HEK293 (cell line): ENCODE measurements around the gene KLK4.

Source experiments
- CTCF ChIA-PET: fragments of 350-600 bp; formaldehyde crosslinking; extraction: SDS; loops from one replicate; lab custom pipeline; 2021; ENCODE audit warnings: antibody characterized with exemption; lab: Yijun Ruan, JAX
- POLR2A ChIA-PET: fragments of 300-600 bp; formaldehyde crosslinking; extraction: SDS; loops from one replicate; lab custom pipeline; 2020; ENCODE audit warnings: antibody characterized with exemption, inconsistent platforms; lab: Yijun Ruan, JAX
- H3K27ac ChIP-seq: fragments of 200-500 bp; sonication (Bioruptor generic); 2 replicates; pipeline ENCODE4 v1.5.1; 2014; ENCODE audit warnings: low read depth, low read length, control low read depth, inconsistent platforms; ENCODE audit errors: extremely low read depth
- H3K36me3 ChIP-seq, 2 experiments: fragments of 200-500 bp in 1 of 2; sonication (Bioruptor generic) in 1 of 2; 1 replicate in 1 of 2; 2 replicates in 1 of 2; pipeline ENCODE4 v1.5.1; 2014 to 2017; ENCODE audit warnings: inconsistent platforms in 2 of 2, low read length in 2 of 2; ENCODE audit not compliant: control insufficient read depth in 2 of 2, insufficient read depth in 1 of 2
- H3K4me1 ChIP-seq: fragments of 200-500 bp; sonication (Bioruptor generic); 2 replicates; pipeline ENCODE4 v1.5.1; 2014; ENCODE audit warnings: mild to moderate bottlenecking, low read length, inconsistent platforms; ENCODE audit not compliant: control insufficient read depth, insufficient read depth
- H3K4me3 ChIP-seq: 2 replicates; pipeline ENCODE4 v1.5.1; 2011; ENCODE audit warnings: low read depth, mild to moderate bottlenecking, control low read depth, low read length, moderate library complexity
- H3K9me3 ChIP-seq: fragments of 200-500 bp; sonication (Bioruptor generic); 2 replicates; pipeline ENCODE4 v1.5.1; 2014; ENCODE audit warnings: low read depth, low read length, inconsistent platforms; ENCODE audit not compliant: control insufficient read depth, insufficient read depth
- FEZF1 ChIP-seq: fragments of 450-650 bp; formaldehyde crosslinking; IDR thresholded peaks from 2 replicates; pipeline ENCODE4 v1.5.1; 2016; ENCODE audit warnings: missing biosample characterization, missing genetic modification characterization
- GFI1B ChIP-seq: fragments of 450-650 bp; formaldehyde crosslinking; IDR thresholded peaks from 2 replicates; pipeline ENCODE4 v1.5.1; 2016; ENCODE audit warnings: missing biosample characterization, missing genetic modification characterization
- GLIS1 ChIP-seq: fragments of 450-650 bp; formaldehyde crosslinking; IDR thresholded peaks from 2 replicates; pipeline ENCODE4 v1.5.1; 2016; ENCODE audit warnings: missing biosample characterization, missing genetic modification characterization
- IKZF3 ChIP-seq: fragments of 450-650 bp; IDR thresholded peaks from 2 replicates; pipeline ENCODE4 v1.5.0; 2018; ENCODE audit warnings: missing biosample characterization, mild to moderate bottlenecking, missing genetic modification characterization, moderate library complexity
- KLF8 ChIP-seq: fragments of 450-650 bp; formaldehyde crosslinking; IDR thresholded peaks from 2 replicates; pipeline ENCODE4 v1.5.1; 2016; ENCODE audit warnings: missing biosample characterization, missing genetic modification characterization
- PATZ1 ChIP-seq: fragments of 450-650 bp; formaldehyde crosslinking; IDR thresholded peaks from 2 replicates; pipeline ENCODE4 v1.5.1; 2016; ENCODE audit warnings: missing biosample characterization, missing genetic modification characterization
- REPIN1 ChIP-seq: fragments of 450-650 bp; formaldehyde crosslinking; IDR thresholded peaks from 2 replicates; pipeline ENCODE4 v1.5.1; 2017; ENCODE audit warnings: missing biosample characterization, missing genetic modification characterization, low read depth
- SP7 ChIP-seq: fragments of 450-650 bp; formaldehyde crosslinking; IDR thresholded peaks from 2 replicates; pipeline ENCODE4 v1.5.1; 2016; ENCODE audit warnings: missing biosample characterization, missing genetic modification characterization
- ZBTB6 ChIP-seq: fragments of 450-650 bp; formaldehyde crosslinking; IDR thresholded peaks from 2 replicates; pipeline ENCODE4 v1.5.1; 2017; ENCODE audit warnings: missing biosample characterization, missing genetic modification characterization
- ZNF157 ChIP-seq: fragments of 450-650 bp; formaldehyde crosslinking; IDR thresholded peaks from 2 replicates; pipeline ENCODE4 v1.5.1; 2016; ENCODE audit warnings: missing biosample characterization, missing genetic modification characterization
- ZNF19 ChIP-seq: fragments of 450-650 bp; formaldehyde crosslinking; IDR thresholded peaks from 2 replicates; pipeline ENCODE4; 2016; ENCODE audit warnings: missing biosample characterization, missing genetic modification characterization, low read depth
- ZNF302 ChIP-seq: fragments of 450-650 bp; formaldehyde crosslinking; IDR thresholded peaks from 2 replicates; pipeline ENCODE4 v1.5.1; 2016; ENCODE audit warnings: missing biosample characterization, missing genetic modification characterization, low read depth
- ZNF48 ChIP-seq: fragments of 450-650 bp; formaldehyde crosslinking; IDR thresholded peaks from 2 replicates; pipeline ENCODE4 v1.5.1; 2016; ENCODE audit warnings: missing biosample characterization, missing genetic modification characterization
- ZNF600 ChIP-seq: fragments of 450-650 bp; formaldehyde crosslinking; IDR thresholded peaks from 2 replicates; pipeline ENCODE4 v1.5.1; 2016; ENCODE audit warnings: missing biosample characterization, missing genetic modification characterization
- ZNF621 ChIP-seq: fragments of 450-650 bp; formaldehyde crosslinking; IDR thresholded peaks from 2 replicates; pipeline ENCODE4 v1.5.1; 2017; ENCODE audit warnings: missing biosample characterization, missing genetic modification characterization
- ZNF670 ChIP-seq: fragments of 450-650 bp; formaldehyde crosslinking; IDR thresholded peaks from 2 replicates; pipeline ENCODE4 v1.5.1; 2016; ENCODE audit warnings: missing biosample characterization, missing genetic modification characterization, low read depth
- ZNF830 ChIP-seq: fragments of 450-650 bp; IDR thresholded peaks from 2 replicates; pipeline ENCODE4 v1.5.0; 2018; ENCODE audit warnings: missing biosample characterization, missing genetic modification characterization, low read depth, mild to moderate bottlenecking, moderate library complexity
- ZXDB ChIP-seq: fragments of 450-650 bp; formaldehyde crosslinking; IDR thresholded peaks from 2 replicates; pipeline ENCODE4 v1.5.1; 2016; ENCODE audit warnings: missing biosample characterization, missing genetic modification characterization
- TF ChIP-seq, protein P1 (sequence below): fragments of 450-650 bp; formaldehyde crosslinking; IDR thresholded peaks from 2 replicates; pipeline ENCODE4 v1.5.1; 2017; ENCODE audit warnings: missing biosample characterization, missing genetic modification characterization
- TF ChIP-seq, protein P2 (sequence below): fragments of 450-650 bp; formaldehyde crosslinking; IDR thresholded peaks from 2 replicates; pipeline ENCODE4 v1.5.1; 2016; ENCODE audit warnings: missing biosample characterization, missing genetic modification characterization
- TF ChIP-seq, protein P3 (sequence below): fragments of 450-650 bp; formaldehyde crosslinking; IDR thresholded peaks from 2 replicates; pipeline ENCODE4 v1.5.1; 2016; ENCODE audit warnings: missing biosample characterization, missing genetic modification characterization
- TF ChIP-seq, protein P4 (sequence below): fragments of 450-650 bp; formaldehyde crosslinking; IDR thresholded peaks from 2 replicates; pipeline ENCODE4 v1.5.1; 2016; ENCODE audit warnings: missing biosample characterization, missing genetic modification characterization

KLK4 gene

DNA sequence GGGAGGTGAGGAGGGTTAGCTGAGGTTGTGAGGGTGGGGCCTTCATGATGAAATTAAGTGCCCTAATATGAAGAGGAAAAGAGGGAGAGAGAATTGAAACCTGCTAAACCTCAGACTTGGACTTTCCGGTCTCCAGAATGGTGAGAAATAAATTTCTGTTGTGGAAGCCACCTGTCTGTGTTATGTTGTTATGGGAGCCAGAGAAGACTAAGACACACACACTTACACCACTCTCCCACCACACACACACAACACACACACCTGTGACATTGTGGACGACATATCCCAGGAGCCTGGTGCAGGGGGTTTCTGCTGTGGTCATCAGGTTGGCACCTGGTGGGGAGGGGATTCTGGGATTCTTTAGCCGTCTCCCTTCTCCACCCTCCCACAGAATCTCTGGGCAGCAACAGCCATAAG is 14.0 kb downstream of the KLK4 start:
- Histone ChIP-seq H3K4me3 (no peak overlapping the region), H3K27ac (0 out of 2 replicates have a peak overlapping the region, but pooled peaks have one; percentile 43), H3K36me3 (no peaks in the 10 kb centered on the region), H3K4me1 (no peaks in the 10 kb centered on the region; the same call in 1 of the 2 replicates), H3K9me3 (no peaks in the 10 kb centered on the region)
- CTCF ChIA-PET, result interaction anchor here (0.6 to 1.1 kb wide), 2 partner anchors 8 to 88 kb away, joined by 3 to 8 read pairs; no protein-coding TSS in a partner anchor
- TF ChIP-seq ZNF19 (tag by site-specific recombination), result no peak
- no peak for TF ChIP-seq ZNF670 (tag by site-specific recombination)
- TF ChIP-seq ZNF621 (tag by site-specific recombination), result no peak
- TF ChIP-seq, protein P1, sequence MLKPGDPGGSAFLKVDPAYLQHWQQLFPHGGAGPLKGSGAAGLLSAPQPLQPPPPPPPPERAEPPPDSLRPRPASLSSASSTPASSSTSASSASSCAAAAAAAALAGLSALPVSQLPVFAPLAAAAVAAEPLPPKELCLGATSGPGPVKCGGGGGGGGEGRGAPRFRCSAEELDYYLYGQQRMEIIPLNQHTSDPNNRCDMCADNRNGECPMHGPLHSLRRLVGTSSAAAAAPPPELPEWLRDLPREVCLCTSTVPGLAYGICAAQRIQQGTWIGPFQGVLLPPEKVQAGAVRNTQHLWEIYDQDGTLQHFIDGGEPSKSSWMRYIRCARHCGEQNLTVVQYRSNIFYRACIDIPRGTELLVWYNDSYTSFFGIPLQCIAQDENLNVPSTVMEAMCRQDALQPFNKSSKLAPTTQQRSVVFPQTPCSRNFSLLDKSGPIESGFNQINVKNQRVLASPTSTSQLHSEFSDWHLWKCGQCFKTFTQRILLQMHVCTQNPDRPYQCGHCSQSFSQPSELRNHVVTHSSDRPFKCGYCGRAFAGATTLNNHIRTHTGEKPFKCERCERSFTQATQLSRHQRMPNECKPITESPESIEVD (tag by site-specific recombination), result no peak
- no peak for TF ChIP-seq SP7 (tag by site-specific recombination)
- TF ChIP-seq FEZF1 (tag by site-specific recombination), result no peak
- no peak for TF ChIP-seq ZNF302
- POLR2A ChIA-PET, result interaction anchor here (1.3 kb wide), 1 partner anchor 93 kb away, joined by 3 read pairs; no protein-coding TSS in a partner anchor

DNA sequence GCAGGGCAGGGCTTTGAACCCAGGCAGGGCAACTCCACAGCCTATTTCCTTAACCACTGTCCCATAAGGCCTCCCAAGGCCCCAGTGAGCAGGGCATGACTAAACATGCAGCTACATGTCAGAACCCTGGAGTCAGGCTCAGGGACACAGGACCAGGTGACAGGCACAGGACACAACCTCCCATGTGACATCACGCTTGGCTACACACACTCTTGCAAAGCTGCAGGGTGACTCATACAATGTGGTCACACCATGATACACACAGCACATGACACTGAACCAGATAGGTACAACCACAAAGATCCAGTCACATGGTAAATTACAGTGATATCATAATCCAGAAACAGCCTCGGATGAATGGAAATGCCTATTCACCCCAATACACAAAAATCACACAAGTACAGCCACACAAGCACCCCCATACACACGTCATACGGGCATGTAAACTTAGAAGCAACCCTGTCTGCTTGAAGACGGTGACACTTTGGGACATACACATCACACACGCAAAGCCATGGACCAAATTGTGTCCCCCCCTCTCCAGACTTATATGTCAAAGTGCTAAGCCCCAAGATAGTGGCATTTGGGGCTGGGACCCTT is 14.5 kb downstream of the KLK4 start:
- POLR2A ChIA-PET, result interaction anchor here (0.5 to 1.3 kb wide), 3 partner anchors 12 to 93 kb away, joined by 3 read pairs; no protein-coding TSS in a partner anchor
- Histone ChIP-seq H3K4me3 (no peak overlapping the region), H3K27ac (peak overlapping the region; percentile 50), H3K4me1 (no peaks in the 10 kb centered on the region; the same call in 1 of the 2 replicates), H3K36me3 (no peaks in the 10 kb centered on the region), H3K9me3 (no peaks in the 10 kb centered on the region)
- CTCF ChIA-PET, result interaction anchor here (1.1 kb wide), 2 partner anchors 9 to 193 kb away, joined by 4 to 8 read pairs; no protein-coding TSS in a partner anchor
- TF ChIP-seq ZNF48 (no peak), GLIS1 (tag by site-specific recombination) (peak; percentile 84), ZNF830 (tag by site-specific recombination) (no peak), PATZ1 (peak; percentile 85), ZNF157 (no peak), ZBTB6 (peak; percentile 17; the same call in 1 of the 2 replicates), ZNF600 (0 out of 2 replicates have a peak, but pooled peaks have one; percentile 35), KLF8 (tag by site-specific recombination) (peak; percentile 96), ZXDB (tag by site-specific recombination) (peak; percentile 57; the same call in 1 of the 2 replicates), REPIN1 (tag by site-specific recombination) (no peak), IKZF3 (peak; percentile 21; the same call in 1 of the 2 replicates), GFI1B (tag by site-specific recombination) (no peak)
- TF ChIP-seq, protein P2, sequence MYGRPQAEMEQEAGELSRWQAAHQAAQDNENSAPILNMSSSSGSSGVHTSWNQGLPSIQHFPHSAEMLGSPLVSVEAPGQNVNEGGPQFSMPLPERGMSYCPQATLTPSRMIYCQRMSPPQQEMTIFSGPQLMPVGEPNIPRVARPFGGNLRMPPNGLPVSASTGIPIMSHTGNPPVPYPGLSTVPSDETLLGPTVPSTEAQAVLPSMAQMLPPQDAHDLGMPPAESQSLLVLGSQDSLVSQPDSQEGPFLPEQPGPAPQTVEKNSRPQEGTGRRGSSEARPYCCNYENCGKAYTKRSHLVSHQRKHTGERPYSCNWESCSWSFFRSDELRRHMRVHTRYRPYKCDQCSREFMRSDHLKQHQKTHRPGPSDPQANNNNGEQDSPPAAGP (tag by site-specific recombination), result peak; percentile 96
- TF ChIP-seq, protein P3, sequence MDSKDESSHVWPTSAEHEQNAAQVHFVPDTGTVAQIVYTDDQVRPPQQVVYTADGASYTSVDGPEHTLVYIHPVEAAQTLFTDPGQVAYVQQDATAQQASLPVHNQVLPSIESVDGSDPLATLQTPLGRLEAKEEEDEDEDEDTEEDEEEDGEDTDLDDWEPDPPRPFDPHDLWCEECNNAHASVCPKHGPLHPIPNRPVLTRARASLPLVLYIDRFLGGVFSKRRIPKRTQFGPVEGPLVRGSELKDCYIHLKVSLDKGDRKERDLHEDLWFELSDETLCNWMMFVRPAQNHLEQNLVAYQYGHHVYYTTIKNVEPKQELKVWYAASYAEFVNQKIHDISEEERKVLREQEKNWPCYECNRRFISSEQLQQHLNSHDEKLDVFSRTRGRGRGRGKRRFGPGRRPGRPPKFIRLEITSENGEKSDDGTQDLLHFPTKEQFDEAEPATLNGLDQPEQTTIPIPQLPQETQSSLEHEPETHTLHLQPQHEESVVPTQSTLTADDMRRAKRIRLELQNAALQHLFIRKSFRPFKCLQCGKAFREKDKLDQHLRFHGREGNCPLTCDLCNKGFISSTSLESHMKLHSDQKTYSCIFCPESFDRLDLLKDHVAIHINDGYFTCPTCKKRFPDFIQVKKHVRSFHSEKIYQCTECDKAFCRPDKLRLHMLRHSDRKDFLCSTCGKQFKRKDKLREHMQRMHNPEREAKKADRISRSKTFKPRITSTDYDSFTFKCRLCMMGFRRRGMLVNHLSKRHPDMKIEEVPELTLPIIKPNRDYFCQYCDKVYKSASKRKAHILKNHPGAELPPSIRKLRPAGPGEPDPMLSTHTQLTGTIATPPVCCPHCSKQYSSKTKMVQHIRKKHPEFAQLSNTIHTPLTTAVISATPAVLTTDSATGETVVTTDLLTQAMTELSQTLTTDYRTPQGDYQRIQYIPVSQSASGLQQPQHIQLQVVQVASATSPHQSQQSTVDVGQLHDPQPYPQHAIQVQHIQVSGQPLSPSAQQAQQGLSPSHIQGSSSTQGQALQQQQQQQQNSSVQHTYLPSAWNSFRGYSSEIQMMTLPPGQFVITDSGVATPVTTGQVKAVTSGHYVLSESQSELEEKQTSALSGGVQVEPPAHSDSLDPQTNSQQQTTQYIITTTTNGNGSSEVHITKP (tag by site-specific recombination), result peak; percentile 92
- TF ChIP-seq, protein P4, sequence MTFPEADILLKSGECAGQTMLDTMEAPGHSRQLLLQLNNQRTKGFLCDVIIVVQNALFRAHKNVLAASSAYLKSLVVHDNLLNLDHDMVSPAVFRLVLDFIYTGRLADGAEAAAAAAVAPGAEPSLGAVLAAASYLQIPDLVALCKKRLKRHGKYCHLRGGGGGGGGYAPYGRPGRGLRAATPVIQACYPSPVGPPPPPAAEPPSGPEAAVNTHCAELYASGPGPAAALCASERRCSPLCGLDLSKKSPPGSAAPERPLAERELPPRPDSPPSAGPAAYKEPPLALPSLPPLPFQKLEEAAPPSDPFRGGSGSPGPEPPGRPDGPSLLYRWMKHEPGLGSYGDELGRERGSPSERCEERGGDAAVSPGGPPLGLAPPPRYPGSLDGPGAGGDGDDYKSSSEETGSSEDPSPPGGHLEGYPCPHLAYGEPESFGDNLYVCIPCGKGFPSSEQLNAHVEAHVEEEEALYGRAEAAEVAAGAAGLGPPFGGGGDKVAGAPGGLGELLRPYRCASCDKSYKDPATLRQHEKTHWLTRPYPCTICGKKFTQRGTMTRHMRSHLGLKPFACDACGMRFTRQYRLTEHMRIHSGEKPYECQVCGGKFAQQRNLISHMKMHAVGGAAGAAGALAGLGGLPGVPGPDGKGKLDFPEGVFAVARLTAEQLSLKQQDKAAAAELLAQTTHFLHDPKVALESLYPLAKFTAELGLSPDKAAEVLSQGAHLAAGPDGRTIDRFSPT (tag by site-specific recombination), result peak; percentile 98
